HG02610 (cell line): ENCODE measurements around the gene OMD.

Source experiments
- ATAC-seq: cut with Tn5 transposase; IDR thresholded peaks from one replicate; pipeline ENCODE4 v1.9.1; 2021; ENCODE audit warnings: mild to moderate bottlenecking, moderate library complexity; ENCODE audit not compliant: unreplicated experiment

OMD gene, protein sequence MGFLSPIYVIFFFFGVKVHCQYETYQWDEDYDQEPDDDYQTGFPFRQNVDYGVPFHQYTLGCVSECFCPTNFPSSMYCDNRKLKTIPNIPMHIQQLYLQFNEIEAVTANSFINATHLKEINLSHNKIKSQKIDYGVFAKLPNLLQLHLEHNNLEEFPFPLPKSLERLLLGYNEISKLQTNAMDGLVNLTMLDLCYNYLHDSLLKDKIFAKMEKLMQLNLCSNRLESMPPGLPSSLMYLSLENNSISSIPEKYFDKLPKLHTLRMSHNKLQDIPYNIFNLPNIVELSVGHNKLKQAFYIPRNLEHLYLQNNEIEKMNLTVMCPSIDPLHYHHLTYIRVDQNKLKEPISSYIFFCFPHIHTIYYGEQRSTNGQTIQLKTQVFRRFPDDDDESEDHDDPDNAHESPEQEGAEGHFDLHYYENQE

DNA sequence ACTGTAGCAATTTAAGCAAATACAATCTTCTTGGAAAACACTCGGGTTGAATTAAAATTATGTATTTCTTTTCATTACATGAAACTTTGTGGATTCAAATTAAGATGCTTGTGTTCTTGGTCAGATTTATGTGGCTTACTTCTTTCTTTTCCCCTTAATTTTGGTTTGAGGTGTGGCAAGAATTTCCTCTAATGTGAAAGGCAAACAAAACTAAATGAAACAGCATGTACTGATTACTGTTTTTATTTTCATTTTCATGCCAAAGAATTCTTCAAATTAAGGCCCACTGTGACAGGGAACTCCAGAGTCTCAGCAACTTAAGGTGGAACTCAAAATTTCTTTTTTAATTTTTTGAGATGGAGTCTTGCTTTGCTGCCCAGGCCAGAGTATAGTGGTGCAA is at the start of gene OMD:
OMD (minus strand) TSS at position 132 of the 400 bp plus-strand sequence. CDS start 6,913 bp downstream, outside the sequence.
- no peak for ATAC-seq

DNA sequence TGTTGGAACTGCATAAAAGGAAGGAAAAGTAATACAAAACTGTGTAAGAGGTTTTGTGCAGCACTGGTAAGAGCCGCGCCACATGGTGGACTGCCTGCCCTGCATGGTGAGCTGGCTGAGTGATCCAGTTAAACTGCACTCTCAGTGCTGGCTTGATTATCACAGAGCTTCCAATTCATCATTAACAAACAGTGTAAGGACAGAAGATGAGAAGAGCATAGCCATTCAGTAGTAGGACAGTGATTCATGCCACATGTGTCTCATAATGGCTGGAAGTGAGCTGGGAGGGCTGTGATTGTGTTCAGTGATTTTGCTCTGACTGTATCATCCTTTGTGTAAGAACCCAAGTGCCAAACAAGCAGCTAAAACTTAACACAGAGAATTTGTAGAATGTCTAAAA is 43.9 kb upstream of the OMD start:
- no peak for ATAC-seq

DNA sequence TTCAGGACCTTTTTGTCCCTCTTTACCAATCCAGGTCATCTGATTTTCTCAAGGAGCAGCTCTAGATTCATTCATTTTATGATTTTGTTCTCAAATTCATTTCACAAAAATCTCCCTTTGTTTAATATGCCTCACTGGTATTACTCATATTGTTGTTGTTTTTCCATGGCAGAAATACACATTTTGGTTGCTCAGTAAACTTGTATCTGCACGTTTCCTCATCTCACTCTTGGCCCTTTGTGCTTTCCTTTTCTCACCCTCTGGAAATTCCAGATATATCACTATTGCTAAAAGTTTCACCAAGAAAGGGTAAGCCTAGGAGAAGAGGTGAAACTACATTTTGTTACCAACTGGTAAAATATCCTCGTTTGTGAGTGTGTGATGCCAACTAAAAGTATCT is 43.2 kb upstream of the OMD start:
- no peak for ATAC-seq

DNA sequence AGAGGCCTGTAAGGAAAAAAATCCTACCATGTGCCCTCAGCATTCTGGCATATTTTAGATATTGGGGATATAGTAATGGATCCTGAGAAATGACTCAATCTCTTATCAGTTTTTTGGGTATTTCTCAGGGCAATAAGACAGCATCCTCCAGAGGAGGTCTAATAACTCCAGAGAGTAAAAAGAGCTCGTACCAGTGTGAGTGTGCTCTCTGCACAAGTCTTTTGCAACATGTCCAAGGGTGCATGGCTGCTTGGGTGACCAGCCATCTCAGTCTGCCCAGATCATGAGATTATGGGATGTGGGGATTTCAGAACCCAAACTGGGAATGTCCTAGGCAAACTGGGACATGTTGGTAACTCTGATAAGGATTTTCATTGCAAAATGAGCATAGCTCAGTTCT is 42.8 kb upstream of the OMD start:
- ATAC-seq: no peak

DNA sequence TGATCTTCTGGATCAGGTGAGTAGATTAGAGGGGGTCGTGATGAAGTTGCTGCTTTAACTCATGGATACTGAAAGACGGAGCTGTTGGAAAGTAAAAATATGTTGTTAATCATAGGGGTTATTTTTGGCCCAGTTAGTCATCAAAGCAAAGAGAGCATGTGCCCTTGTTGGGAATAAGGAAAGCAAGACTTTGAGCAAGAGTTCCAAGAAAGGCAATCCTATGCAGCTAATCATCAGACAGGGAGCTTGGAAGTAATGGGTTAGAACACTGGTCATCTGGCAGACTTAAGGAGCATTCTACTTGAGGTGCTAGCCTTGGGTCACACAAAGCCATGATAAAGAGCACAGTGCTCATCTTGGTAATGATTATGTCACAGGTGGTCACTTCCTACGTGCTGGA is 39.7 kb upstream of the OMD start:
- ATAC-seq: no peak

DNA sequence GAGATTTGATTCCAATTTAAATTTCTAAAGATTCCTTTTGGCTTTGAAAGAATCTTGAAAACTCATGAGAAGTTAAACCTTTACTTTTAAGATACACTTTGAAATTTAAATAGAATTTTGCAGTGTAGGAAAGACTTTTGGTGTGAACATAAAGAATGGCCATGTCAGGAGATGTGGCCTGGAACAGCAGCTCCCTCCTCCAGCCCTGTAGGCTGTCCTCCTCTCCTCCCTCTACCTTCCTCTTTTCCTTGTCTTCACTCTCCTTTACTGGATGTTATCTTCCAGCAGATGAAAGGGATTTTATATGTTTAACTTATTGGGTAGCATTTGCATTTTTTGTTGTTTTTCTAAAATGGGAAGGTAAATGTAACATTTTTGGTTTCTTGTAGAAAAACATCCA is 39.1 kb upstream of the OMD start:
- ATAC-seq: no peak

DNA sequence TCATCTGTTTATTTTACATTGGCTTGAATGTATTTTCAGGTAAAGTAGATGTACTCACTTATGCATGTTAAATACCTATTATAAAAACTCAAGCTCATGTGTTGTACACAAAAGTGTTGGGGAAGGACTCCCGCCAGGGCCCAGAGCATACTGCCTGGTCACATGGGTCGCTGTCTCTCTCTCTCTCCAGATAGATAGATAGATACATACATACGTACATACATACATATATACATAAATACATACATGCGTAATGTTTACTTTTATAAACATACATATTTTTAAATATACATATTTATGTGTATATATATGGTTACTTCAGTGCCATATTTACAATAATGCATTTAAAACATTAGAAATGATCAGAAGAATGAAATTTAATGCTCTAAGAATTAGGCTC is 33.3 kb upstream of the OMD start:
- ATAC-seq: no peak

DNA sequence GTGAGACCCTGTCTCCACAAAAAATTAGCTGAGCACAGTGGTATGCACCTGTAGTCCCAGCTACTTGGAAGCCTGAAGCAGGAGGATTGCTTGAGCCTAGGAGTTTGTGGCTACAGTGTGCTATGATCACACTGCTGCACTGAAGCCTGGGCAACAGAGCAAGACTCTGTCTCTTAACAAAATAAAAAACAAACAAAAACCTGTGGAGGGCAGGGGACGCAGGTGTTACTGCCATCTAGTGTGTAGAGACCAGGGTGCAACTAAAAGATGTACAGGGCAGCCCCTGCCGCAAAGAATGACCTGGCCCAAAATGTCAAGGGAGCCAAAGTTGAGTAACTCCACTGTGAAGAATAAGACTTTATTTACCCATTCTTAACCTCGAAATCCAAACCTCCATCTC is 30.9 kb upstream of the OMD start:
- ATAC-seq: no peak

DNA sequence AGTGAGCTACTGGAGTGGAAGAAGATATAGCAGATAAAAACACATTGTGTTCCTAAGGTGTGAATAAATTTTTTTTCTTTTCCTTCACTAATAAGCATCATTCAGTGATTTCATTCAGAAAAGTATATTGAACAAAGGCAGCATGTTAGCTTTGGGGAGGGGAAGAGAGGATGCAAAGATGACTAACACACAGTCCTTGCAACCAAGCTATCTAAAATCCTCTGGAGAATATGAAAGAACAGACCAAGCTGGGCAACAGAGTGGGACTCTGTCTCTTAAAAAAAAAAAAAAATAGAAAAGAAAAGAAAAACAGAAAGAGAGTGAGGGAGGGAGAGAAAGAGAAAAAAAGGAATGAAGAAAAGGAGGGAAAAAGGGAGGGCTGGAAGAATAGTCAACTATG is 22.3 kb upstream of the OMD start:
- ATAC-seq: no peak

DNA sequence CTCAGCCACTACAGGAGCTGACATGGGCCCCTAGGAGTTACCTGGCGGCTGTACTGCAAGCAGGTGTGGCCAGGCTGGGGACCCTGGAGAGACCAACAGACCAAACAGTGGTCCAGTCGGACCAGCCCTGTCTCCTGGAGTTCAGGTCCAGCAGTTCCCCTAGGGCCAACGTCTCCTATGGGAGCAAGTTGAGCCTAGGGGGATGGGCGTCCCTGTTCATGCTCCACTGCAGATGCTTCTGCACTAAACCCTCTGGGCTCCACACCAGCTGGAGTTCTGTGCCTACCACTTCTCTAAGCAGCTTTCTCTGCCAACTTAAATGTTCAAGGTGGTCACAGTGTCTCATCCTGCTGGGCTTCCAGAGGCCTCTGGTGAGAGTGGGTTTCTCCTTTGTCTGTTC is 20.6 kb upstream of the OMD start:
- ATAC-seq: no peak

DNA sequence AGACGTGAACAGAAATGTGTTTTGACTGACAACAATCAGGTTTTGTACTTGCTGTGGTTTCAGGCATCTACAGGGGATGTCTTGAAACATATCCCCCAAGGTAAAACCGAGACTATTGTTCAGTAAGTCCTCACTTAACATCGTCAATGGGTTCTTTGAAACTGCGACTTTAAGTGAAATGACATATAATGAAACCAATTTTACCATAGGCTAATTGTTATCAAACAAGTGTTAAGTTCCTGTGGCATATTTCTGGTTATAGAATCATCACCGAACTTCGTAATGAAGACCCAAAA is 16.4 kb upstream of the OMD start:
- ATAC-seq: peak; percentile 77

DNA sequence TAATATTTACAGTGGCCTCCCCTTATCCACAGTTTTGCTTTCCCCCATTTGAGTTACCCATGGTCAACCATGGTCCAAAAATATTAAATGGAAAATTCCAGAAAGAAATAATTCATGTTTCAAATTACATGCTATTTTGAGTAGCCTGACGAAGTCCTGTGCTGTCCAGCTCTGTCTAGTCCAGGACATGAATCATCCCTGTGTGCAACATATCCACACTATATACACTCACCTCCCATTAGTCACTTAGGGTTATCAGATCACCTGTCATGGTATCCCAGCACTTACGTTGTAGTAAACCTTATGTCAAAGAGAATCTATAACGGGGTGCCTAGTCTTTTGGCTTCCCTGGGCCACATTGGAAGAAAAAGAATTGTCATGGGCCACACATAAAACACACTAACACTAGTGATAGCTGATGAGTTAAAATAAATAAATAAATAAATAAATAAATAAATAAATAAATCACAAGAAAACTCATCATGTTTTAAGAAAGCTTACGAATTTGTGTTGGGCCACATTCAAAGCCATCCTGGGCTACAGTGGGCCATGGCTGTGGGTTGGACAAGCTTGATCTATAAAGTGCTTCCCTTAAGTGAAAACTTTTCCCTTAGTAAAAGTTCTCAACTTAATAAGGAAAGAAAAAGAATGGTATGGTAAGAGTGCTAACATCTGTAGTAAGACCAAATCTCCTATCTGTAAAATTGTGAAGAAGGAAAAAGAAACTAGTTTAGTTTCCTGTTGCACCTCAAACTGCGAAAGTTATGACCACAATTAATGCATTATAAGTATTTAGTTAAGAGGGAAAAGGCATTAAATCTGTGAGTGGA is 15.9 kb upstream of the OMD start:
- ATAC-seq: no peak

DNA sequence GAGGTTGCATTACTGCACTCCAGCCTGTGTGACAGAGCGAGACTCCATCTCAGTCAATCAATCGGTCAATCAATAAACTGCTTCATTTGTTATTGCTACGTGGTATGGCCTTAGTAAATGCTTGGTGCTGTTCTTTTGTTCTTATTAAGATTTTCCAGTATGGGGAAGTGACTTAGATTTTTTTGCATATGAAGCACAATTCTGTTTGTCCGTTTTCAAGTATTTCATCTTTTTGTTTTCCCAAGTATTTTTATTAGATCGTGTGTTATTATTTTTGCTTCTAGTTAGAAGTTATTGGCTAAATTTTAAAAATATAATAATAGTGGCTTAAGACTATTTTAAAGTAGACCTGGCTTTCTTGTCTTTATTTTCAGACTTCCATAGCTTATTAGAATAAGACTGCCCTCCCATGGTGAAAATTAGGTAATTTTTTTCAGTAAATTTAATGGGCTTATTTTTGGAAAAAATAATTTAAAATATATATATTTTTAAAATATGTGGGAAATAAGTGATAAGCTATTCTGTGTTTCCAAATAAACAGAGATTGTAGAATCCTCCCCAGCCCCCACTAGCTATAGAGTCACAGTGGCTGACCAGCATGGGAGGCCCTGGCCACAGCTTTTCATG is 14.7 kb upstream of the OMD start:
- ATAC-seq: no peak

DNA sequence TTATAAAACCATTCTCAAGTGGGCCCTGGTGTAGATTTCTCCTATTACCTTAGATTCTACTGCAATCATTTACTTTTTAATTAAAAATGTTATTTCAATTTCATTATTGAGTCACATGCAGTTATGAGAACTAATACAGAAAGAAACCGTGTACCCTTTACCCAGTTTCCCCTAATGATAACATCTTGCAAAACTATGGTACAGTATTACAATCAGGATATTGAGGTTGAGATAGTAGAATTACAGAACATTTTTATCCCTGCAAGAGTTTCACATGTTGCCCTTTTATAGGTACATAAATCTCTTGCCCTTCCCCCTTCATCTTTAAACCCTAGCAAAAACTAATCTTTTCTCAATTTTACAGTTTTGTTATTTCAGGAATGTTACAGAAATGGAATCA is 11.0 kb upstream of the OMD start:
- ATAC-seq: no peak

DNA sequence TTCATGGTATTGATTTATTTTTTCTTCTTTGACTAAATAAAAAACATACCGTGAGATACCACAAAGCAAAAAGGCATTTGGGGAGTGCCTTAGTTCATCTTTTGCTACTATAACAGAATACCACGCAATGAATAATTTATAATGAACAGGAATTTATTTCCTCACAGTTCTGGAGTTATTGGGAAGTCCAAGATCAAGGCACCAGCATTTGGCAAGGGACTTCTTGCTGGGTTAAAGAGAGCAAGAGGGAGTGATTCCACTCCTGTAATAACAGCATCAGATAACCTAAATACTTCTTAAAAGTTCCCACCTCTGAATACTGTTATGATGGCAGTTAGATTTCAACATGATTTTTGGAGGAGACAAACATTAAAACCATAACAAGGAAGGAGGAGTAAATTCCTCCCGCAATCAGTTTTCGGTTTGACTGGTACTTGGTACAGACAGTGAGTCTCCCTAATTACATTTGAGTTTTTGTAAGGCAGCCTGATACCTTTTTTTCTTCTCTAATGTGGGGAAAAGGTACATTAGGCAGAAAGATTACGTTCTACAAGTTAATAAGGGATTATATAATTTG is 8.8 kb upstream of the OMD start:
- no peak for ATAC-seq

DNA sequence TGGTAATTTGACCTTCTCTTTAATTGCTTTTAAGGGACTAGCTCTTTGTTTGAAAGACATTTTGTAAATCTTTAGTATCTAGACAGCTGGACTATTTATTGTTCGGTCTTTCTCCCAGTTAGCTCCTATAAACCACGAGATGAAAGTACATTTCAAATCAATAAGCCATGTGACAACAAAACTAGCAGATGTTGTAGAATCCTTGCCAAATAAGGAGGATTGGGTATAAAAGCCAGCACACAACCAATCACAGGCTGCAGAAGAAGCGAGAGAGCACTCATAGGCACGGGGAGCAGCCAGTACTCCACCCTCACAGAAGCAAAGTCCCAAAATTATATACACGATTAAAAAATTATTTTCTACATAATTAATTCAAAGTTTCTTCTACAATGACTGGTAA is 8.1 kb upstream of the OMD start:
- ATAC-seq: no peak

DNA sequence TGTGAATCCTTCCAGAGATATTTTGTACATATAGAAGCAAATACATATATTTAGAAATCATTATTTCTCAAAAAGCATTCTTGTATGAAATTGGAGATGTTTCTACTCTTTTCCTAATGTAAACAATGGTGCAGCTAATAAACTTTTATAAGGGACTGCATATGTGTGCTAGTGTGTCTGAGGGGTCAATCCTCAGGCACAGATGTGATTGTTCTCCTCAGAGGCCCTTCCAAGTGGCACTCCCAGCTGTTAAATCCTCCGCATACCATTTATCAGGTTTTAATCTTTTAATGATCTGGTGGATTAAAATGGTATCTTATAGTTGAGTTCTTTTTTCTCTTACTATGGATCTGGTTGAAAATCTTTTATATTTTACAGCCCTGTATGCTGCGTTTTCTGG is 5.6 kb upstream of the OMD start:
- ATAC-seq: no peak

DNA sequence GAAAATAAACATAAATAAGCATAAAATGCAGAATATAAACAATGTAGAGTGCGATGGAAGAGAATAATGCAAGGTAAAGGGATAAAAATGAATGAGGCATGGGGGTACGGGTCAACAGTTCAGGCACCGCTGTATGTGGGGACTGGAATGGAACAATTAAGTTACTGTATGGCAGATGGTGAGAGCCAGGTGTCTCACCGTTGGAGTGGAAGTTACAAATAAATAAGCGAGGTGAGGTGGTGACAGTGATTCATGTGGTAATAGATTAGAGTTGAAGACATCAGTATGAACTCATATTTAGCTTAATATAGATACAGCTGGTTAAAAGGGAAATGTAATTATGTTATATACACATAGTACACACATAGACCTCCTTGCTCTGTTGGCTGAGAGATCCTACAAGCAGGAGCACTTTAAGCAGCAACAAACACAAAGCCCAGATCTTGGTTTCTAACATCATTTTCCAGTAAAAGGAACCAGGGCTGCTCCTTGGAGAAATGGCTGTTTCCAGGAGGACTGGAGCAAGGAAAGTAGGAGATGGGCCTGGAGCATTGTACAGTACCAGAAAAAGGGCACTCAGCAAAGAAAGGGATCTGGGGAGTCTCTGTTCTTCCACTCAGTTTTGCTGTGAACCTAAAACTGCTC is 2.4 kb upstream of the OMD start:
- no peak for ATAC-seq

DNA sequence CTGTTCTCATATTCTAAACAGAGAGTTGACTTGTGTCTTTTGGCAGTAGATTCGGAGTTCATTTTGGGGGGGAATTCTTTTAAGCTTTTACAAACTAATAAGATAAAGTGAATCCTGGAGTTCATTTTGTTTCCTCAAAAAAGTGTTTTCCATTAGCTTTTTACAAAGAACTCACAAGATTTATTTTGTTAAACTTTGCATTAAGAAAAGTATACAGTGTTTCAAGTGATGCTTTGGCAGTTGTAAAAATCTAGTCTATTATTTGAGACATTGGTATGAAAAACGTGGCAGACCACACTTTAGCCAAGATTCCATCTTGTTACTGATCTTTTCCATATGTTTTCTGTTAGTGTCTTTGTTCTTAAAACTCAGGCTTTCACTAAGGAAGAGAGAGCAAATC is 1.2 kb upstream of the OMD start:
- no peak for ATAC-seq

DNA sequence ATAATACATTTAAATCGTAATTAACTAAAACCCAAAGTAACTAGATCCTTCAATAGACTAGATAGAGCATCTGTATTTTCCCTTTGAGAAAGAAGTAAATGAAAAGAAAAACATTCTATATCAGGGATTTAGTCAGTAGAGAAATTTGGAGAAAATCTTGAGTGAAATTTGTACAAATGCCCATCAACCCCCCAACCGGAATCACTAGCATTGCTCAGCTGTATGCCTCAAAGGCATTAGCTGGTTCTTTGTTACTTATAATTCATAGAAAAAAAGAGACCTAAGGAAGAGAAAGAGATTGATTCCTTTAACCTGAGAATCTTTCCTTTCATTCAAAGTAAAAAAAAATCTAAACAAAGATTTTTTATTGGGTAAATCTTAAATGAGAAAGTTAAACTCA is 659 bp downstream of the OMD start:
- no peak for ATAC-seq

DNA sequence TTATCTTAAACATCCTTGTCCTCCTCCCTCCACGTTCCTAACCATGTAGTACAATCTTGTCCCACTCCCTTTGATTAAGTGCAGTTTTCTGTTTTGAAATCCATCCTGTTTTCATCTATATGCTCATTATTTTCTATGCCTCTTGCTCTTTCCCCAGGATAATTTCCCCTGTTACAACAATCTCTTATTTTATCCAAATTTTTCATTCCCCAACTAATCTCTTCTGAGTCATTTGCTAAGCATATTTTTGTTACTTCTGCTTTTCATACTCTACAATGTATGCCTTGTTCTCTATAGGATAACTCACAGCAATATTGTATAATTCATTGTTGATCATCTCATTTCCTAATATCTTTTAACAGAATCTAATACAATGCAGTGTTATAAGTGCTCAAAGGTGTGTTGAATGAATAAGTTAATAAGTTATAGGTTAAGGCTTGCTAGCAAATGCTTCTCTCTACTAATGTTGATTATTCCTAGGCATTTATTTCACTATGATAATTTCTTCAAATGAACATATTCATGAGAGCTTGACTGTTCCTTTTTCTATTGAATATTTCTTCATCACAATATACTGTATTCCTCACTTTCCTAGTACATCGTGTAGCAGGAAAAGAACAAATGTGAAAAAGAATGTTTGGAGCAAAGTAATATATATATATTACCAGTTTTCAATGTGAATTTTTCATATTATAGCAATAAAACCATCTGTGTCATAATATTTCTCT is 1.5 kb downstream of the OMD start:
- ATAC-seq: no peak
